Prostate gland (tissue), 2 donors: Measurements from ENCODE around the gene DTWD2. TPM values are rescaled to one million over a fixed set of nuclear protein-coding genes. Genes with fewer than 3 reads are reported as not detected.

Source experiments
- DNase-seq: peaks from one replicate; pipeline ENCODE4 v3.0.0-alpha.2; 2019; ENCODE audit warnings: low spot score
- H3K27ac ChIP-seq, 2 donors: fragments of 200-600 bp; sonication (generic); 2 replicates each; pipeline ENCODE4 v1.5.1; 2017 to 2019
- H3K27me3 ChIP-seq: fragments of 200-600 bp; sonication (generic); replicated peaks from 2 replicates; pipeline ENCODE4 v1.5.1; 2019; ENCODE audit not compliant: insufficient read depth
- H3K36me3 ChIP-seq, 2 donors: fragments of 200-600 bp; sonication (generic); 1 replicate in 1 of 2; 2 replicates in 1 of 2; pipeline versions ENCODE4 v1.5.1 to v1.8.1; 2017 to 2019
- H3K4me1 ChIP-seq: fragments of 200-600 bp; sonication (generic); replicated peaks from 2 replicates; pipeline ENCODE4 v1.5.1; 2019
- H3K4me3 ChIP-seq, 2 donors: fragments of 200-600 bp; sonication (generic); 2 replicates each; pipeline ENCODE4 v1.5.1; 2017 to 2019
- H3K9me3 ChIP-seq: fragments of 200-600 bp; sonication (generic); 2 replicates; pipeline ENCODE4 v1.5.1; 2017
- POLR2A ChIP-seq: fragments of 450-650 bp; IDR thresholded peaks from one replicate; pipeline ENCODE4 v1.6.1; 2016; ENCODE audit warnings: antibody characterized with exemption, mild to moderate bottlenecking
- POLR2AphosphoS5 ChIP-seq: sonication (generic); formaldehyde crosslinking; IDR thresholded peaks from one replicate; pipeline ENCODE4 v1.6.1; 2017; ENCODE audit warnings: antibody characterized with exemption
- WGBS: methylation state at CpG from one replicate; pipeline ENCODE4 v1.1.5; 2018; 5-methylcytosine and 5-hydroxymethylcytosine counted together
- intact Hi-C: fragments of 100-400 bp; cut with DNase I; formaldehyde crosslinking; loops from one replicate; pipeline ENCODE4 v1.14.2; 2022
- microRNA-seq: library from miRNA; unstranded; fragments of <30 nt; microRNA quantifications from one replicate; pipeline ENCODE4, GENCODE V29; 2016
- small RNA-seq, 2 donors: library from RNA; depleted of rRNA; stranded (forward); fragments of <200 nt; gene quantifications; one replicate each; pipeline ENCODE3, GENCODE V24; 2016
- total RNA-seq, 2 donors: library from RNA; depleted of rRNA; stranded (reverse); fragments of >200 nt; gene quantifications; one replicate each; pipeline ENCODE4 v1.1.0, GENCODE V29; 2016
- TF ChIP-seq, protein P1 (sequence below), 4 experiments: fragments of 200-600 bp in 2 of 4; fragments of 450-650 bp in 2 of 4; sonication (generic) in 2 of 4; IDR thresholded peaks; 1 replicate in 3 of 4; 2 replicates in 1 of 4; pipeline ENCODE4 v1.5.1; 2016 to 2019; ENCODE audit warnings: antibody characterized with exemption in 4 of 4, mild to moderate bottlenecking in 2 of 4, moderate library complexity in 2 of 4

The DTWD2 gene
- total RNA-seq, 2 donors from 2014 or later: 13.4 to 15.5 TPM

DNA sequence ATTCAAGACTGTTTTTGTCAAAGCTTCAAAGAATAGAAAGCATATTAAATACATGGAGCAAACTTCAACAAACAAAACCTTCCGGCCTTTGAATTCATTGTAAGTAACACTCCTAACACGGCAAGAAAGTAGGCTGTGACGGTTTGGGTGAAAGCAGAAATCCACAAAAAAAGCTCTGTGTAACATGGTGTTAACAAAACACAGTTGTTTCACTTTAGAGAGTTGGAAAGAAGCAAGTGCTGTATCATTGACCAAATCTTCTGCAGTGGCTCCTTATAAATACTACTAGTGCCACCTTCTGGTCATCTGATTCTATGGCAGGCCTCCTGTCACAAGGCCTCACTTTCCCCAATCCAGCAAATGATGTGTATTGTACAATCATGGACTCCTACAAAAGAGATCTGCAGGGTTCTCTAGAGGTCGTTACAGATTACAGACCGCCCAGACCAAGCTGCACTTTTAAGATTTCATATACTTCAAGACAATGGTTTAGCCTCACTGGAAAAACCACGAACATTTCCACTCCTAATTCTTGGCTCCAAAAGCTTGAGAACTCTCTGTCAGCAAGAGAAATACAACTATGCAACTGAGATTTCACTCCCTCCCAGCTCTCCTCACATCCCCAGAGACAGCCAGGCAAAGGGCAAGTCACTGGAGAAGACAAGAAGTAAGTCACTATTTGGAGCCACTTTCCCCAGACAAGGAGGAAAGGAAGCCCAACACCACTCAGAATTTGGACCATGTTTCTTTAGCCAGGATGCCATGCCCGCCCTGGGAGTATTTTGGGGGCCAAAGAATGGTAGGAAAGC is 196.2 kb downstream of the DTWD2 start:
- Histone ChIP-seq H3K4me3 (no peak overlapping the region), H3K4me1 (no peaks in the 10 kb centered on the region), H3K27me3 (no peaks in the 10 kb centered on the region), H3K9me3 (no peaks in the 10 kb centered on the region), H3K36me3 (no peaks in the 10 kb centered on the region), H3K27ac (no peak overlapping the region)
- intact Hi-C loops: loop anchor here (5.0 to 10.0 kb wide), 2 partner anchors 1200 to 1337 kb away; no protein-coding TSS in a partner anchor
- peak; percentile 35 for DNase-seq
- no peak for TF ChIP-seq POLR2A
- TF ChIP-seq, protein P1, sequence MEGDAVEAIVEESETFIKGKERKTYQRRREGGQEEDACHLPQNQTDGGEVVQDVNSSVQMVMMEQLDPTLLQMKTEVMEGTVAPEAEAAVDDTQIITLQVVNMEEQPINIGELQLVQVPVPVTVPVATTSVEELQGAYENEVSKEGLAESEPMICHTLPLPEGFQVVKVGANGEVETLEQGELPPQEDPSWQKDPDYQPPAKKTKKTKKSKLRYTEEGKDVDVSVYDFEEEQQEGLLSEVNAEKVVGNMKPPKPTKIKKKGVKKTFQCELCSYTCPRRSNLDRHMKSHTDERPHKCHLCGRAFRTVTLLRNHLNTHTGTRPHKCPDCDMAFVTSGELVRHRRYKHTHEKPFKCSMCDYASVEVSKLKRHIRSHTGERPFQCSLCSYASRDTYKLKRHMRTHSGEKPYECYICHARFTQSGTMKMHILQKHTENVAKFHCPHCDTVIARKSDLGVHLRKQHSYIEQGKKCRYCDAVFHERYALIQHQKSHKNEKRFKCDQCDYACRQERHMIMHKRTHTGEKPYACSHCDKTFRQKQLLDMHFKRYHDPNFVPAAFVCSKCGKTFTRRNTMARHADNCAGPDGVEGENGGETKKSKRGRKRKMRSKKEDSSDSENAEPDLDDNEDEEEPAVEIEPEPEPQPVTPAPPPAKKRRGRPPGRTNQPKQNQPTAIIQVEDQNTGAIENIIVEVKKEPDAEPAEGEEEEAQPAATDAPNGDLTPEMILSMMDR (IDR thresholded peaks at IDR 0.05): peak in 3 of 4 experiments; percentile 66 to 73 (median 66)
- 23% methylated on average over 7 of the region's 7 CpGs for WGBS

DNA sequence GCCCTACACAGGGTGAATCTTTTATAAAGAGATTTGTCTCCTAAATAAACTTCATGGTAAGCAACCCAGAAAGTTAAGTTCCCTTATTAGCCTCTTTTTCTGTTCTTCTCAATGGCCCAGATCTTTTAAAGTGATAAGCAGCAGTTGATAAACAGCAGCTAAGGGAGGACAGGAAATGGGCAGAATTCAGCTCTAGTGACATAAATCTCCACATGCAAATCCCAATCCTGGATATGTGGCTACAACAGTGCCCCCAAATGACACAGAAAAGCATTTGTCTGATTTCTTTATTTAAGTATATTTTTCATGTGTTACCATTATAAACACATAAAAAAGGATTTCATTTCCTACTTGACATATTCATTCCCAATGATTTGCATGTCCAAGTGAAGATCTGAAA is 199.0 kb downstream of the DTWD2 start:
- no peaks in the 10 kb centered on the region for H3K36me3 ChIP-seq
- no peaks in the 10 kb centered on the region for H3K4me1 ChIP-seq
- H3K9me3 ChIP-seq: no peaks in the 10 kb centered on the region
- intact Hi-C loops: no loop called here
- TF ChIP-seq POLR2AphosphoS5 (no peak), POLR2A (no peak)
- TF ChIP-seq, protein P1 (IDR thresholded peaks at IDR 0.05): no peak
- no peaks in the 10 kb centered on the region for H3K27me3 ChIP-seq
- DNase-seq: no peak
- H3K27ac ChIP-seq: no peak overlapping the region
- H3K4me3 ChIP-seq: no peak overlapping the region

DNA sequence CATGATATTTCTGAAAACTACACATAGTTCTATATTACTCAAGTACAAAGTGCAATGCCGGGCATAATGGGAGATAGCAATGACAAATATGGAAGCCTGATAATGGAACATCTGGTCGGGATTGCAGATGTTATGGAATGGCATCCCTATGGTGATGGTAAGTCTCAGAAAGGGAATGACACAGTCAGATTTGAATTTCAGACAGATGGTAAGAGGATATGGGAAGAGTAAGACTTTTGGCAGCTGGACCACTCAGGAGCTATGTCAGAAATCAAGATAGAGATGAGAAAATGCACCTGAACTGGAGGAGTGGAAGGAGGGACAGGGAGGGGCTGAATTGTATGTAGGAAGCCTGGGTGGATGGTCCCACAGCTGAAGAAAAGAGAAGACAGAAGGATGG is 200.0 kb downstream of the DTWD2 start:
- Histone ChIP-seq H3K27ac (no peak overlapping the region), H3K36me3 (no peaks in the 10 kb centered on the region), H3K27me3 (no peaks in the 10 kb centered on the region), H3K9me3 (no peaks in the 10 kb centered on the region), H3K4me3 (no peak overlapping the region), H3K4me1 (no peaks in the 10 kb centered on the region)
- TF ChIP-seq POLR2AphosphoS5: no peak
- TF ChIP-seq, protein P1 (IDR thresholded peaks at IDR 0.05): no peak
- no peak for TF ChIP-seq POLR2A
- DNase-seq: no peak
- intact Hi-C loops: no loop called here
- WGBS: 98% methylated on average over 2 of the region's 2 CpGs

Small RNA genes within 50 kb of the gene (microRNA-seq; reads per million reads assigned to microRNA genes)
- not detected for gene MIR1244-2

Small RNA genes within 50 kb of the gene (small RNA-seq; reads per million reads assigned to genes)
- 0 reads per million in 2 donors for gene RNU6-373P

Other genes starting within 250 kb of the DTWD2 start
- 100 to 1,000 TPM in 1 of 2 donors, 10 to 100 TPM in 1; 89.2 to 180 TPM for gene DMXL1, start 82.5 kb upstream of the DTWD2 start, total RNA-seq